HG02970 (cell line): Measurements from ENCODE around the gene HACD3.
"Not testable (repeated sequence)": the region's sequence is repeated elsewhere in the genome, so short reads cannot be mapped to it uniquely, and the experiment has no call there.

Experiments used
- ATAC-seq: cut with Tn5 transposase; IDR thresholded peaks from one replicate; pipeline ENCODE4 v1.9.1; 2021; ENCODE audit warnings: mild to moderate bottlenecking, moderate library complexity, moderate number of reproducible peaks; ENCODE audit not compliant: unreplicated experiment, low FRiP score

Gene HACD3

GRCh38 chr15:65547841-65548240 lies 17.6 kb downstream of the HACD3 start:
- ATAC-seq: no peak

- ATAC-seq: not testable (repeated sequence)
Observed at GRCh38 chr15:65549288-65549687, 19.0 kb downstream of the HACD3 start.

GRCh38 chr15:65550681-65551098 lies 20.4 kb downstream of the HACD3 start:
- ATAC-seq: no peak

- ATAC-seq: no peak
Observed at GRCh38 chr15:65551183-65551582, 20.9 kb downstream of the HACD3 start.

GRCh38 chr15:65552851-65553250 lies 22.6 kb downstream of the HACD3 start:
- not testable (repeated sequence) for ATAC-seq

GRCh38 chr15:65553691-65554090 lies 23.4 kb downstream of the HACD3 start:
- ATAC-seq: no peak

- no peak for ATAC-seq
Observed at GRCh38 chr15:65556622-65557021, 26.4 kb downstream of the HACD3 start.

- ATAC-seq: no peak
Observed at GRCh38 chr15:65558336-65558735, 28.1 kb downstream of the HACD3 start.

GRCh38 chr15:65558997-65559760 lies 28.9 kb downstream of the HACD3 start:
- no peak for ATAC-seq

GRCh38 chr15:65559941-65560340 lies 29.7 kb downstream of the HACD3 start:
- ATAC-seq: no peak

GRCh38 chr15:65561934-65562333 lies 31.7 kb downstream of the HACD3 start:
- ATAC-seq: no peak

GRCh38 chr15:65569728-65570127 lies 39.5 kb downstream of the HACD3 start:
- no peak for ATAC-seq

- no peak for ATAC-seq
Observed at GRCh38 chr15:65571971-65572370, 41.7 kb downstream of the HACD3 start.

GRCh38 chr15:65576664-65577063 lies 46.4 kb downstream of the HACD3 start:
- ATAC-seq: no peak

GRCh38 chr15:65577129-65577996 lies 47.1 kb downstream of the HACD3 start:
- no peak for ATAC-seq

GRCh38 chr15:65578904-65579728 lies 48.9 kb downstream of the HACD3 start:
- ATAC-seq: no peak

GRCh38 chr15:65579762-65580161 lies 49.5 kb downstream of the HACD3 start:
- no peak for ATAC-seq

- ATAC-seq: no peak
Observed at GRCh38 chr15:65580287-65580686, 50.0 kb downstream of the HACD3 start.

GRCh38 chr15:65583701-65584100 lies 53.4 kb downstream of the HACD3 start:
- no peak for ATAC-seq

GRCh38 chr15:65584241-65584640 lies 54.0 kb downstream of the HACD3 start:
- ATAC-seq: no peak

GRCh38 chr15:65587094-65587493 lies 56.8 kb downstream of the HACD3 start:
- no peak for ATAC-seq
